Hepatocyte (in vitro differentiated cells): Measurements from ENCODE around the gene USP48.

Experiments used
- CTCF ChIP-seq: fragments of 200-600 bp; sonication (generic); IDR thresholded peaks from 2 replicates; pipeline ENCODE4 v1.5.1; 2016; ENCODE audit warnings: antibody characterized with exemption, mild to moderate bottlenecking; ENCODE audit not compliant: poor library complexity
- EZH2 ChIP-seq: fragments of 200-600 bp; sonication (generic); IDR thresholded peaks from 2 replicates; pipeline ENCODE4 v1.6.1; 2016; ENCODE audit warnings: antibody characterized with exemption, mild to moderate bottlenecking, borderline replicate concordance
- EZH2phosphoT487 ChIP-seq: fragments of 200-600 bp; sonication (generic); IDR thresholded peaks from one replicate; pipeline ENCODE4 v1.6.1; 2018; ENCODE audit warnings: antibody characterized with exemption, mild to moderate bottlenecking, low read depth, moderate library complexity; ENCODE audit not compliant: unreplicated experiment, severe bottlenecking

DNA sequence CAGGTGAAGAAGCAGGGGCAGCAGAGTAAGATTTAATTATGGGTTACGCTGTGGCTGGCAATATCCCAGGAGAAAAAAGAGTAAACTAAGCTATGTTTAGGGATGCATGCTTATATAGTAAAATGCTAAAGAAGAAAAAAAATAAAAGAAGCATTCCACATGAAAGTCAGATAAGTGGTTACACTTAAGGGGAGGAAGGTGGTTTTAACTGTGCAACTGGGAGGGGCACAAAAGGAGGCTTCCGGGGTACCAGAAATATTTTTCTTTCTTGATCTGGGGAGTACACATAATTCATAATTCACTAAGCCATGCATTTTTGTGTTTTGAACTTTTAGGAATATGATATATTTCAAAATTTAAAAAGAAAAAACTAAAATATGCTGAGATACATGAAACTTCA, 39.5 kb downstream of the USP48 start:
- TF ChIP-seq EZH2: no peak
- TF ChIP-seq CTCF: no peak
- TF ChIP-seq EZH2phosphoT487: no peak
